GM12878 (cell line): ENCODE measurements around the gene OXT. TPM values are rescaled to one million over a fixed set of nuclear protein-coding genes. Genes with fewer than 3 reads are reported as not detected.

Experiments used
- ATAC-seq: fragments of 200-7000 bp; cut with Tn5 transposase; 3 replicates; pipeline ENCODE4 v1.9.1; 2020; ENCODE audit warnings: mild to moderate bottlenecking, moderate library complexity
- BruUV-seq: library from RNA; stranded (reverse); fragments of 400-500 nt; replicated peaks from 2 replicates; lab custom pipeline; 2021; lab: Mats Ljungman, UMichigan
- CTCF ChIA-PET: fragments of 300-600 bp; sonication (Branson Sonifier 250); formaldehyde crosslinking; extraction: SDS; loops from one replicate; lab custom pipeline; 2021; ENCODE audit warnings: inconsistent platforms; lab: Yijun Ruan, JAX
- POLR2A ChIA-PET: fragments of 350-600 bp; formaldehyde crosslinking; extraction: SDS; loops from one replicate; lab custom pipeline; 2021; ENCODE audit warnings: inconsistent platforms; lab: Charles Lee
- RAD21 ChIA-PET: fragments of 300-600 bp; sonication (Branson Sonifier 250); formaldehyde crosslinking; loops from one replicate; lab custom pipeline; 2023; ENCODE audit warnings: antibody characterized with exemption; ENCODE audit not compliant: unreplicated experiment; lab: Charles Lee
- SMC1A ChIA-PET: fragments of 300-600 bp; sonication (Branson Sonifier 250); formaldehyde crosslinking; loops from one replicate; lab custom pipeline; 2023; ENCODE audit not compliant: unreplicated experiment, uncharacterized antibody; lab: Charles Lee
- DNase-seq: peaks from one replicate; pipeline ENCODE4 v3.0.0-alpha.2; 2011; ENCODE audit warnings: low read depth, low spot score
- FAIRE-seq: peaks from 3 replicates; lab custom pipeline; 2011; peaks lifted over from hg19 to GRCh38; lab: Jason Lieb, UNC
- H2AFZ ChIP-seq: 2 replicates; pipeline ENCODE4 v1.6.0; 2011; ENCODE audit warnings: low read depth, low read length, control low read depth; ENCODE audit not compliant: control insufficient read depth
- H3K27ac ChIP-seq: 2 replicates; pipeline ENCODE4 v1.5.1; 2011; ENCODE audit warnings: control low read depth; ENCODE audit not compliant: control insufficient read depth, insufficient read depth
- H3K27me3 ChIP-seq, 2 experiments: replicated peaks in 1 of 2; 2 replicates each; pipeline versions ENCODE4 v1.6.0 to v1.6.1; 2011; ENCODE audit warnings: low read length in 1 of 2; ENCODE audit not compliant: control insufficient read depth in 2 of 2, insufficient read depth in 2 of 2
- H3K36me3 ChIP-seq, 2 experiments: 2 replicates each; pipeline ENCODE4 v1.5.1; 2011; ENCODE audit warnings: low read length in 1 of 2; ENCODE audit not compliant: control insufficient read depth in 2 of 2, insufficient read depth in 2 of 2
- H3K4me1 ChIP-seq: 2 replicates; pipeline ENCODE4 v1.6.1; 2011; ENCODE audit warnings: mild to moderate bottlenecking, low read length, moderate library complexity, mixed read lengths; ENCODE audit not compliant: control insufficient read depth, insufficient read depth
- H3K4me2 ChIP-seq: 2 replicates; pipeline ENCODE4 v1.6.0; 2011; ENCODE audit warnings: control low read depth; ENCODE audit not compliant: control insufficient read depth, insufficient read depth
- H3K4me3 ChIP-seq: fragments of 200-600 bp; sonication (generic); 2 replicates; pipeline ENCODE4 v1.5.1; 2016
- H3K79me2 ChIP-seq: 2 replicates; pipeline ENCODE4 v1.6.0; 2011; ENCODE audit warnings: low read length; ENCODE audit not compliant: control insufficient read depth, insufficient read depth
- H3K9ac ChIP-seq: 2 replicates; pipeline ENCODE4 v1.8.0; 2011; ENCODE audit warnings: low read length, control low read depth, mixed read lengths; ENCODE audit not compliant: control insufficient read depth, insufficient read depth
- H3K9me3 ChIP-seq: replicated peaks from 3 replicates; pipeline ENCODE4 v1.5.1; 2011; ENCODE audit warnings: mild to moderate bottlenecking, low read length; ENCODE audit not compliant: control insufficient read depth, insufficient read depth
- H4K20me1 ChIP-seq: 2 replicates; pipeline ENCODE4 v1.6.0; 2011; ENCODE audit not compliant: control insufficient read depth, insufficient read depth
- EP300 ChIP-seq, 2 experiments: fragments of 150-350 bp in 1 of 2; IDR thresholded peaks; 2 replicates each; pipeline ENCODE4 v1.6.1; 2011 to 2012; ENCODE audit warnings: low read depth in 2 of 2, low read length in 2 of 2, borderline replicate concordance in 1 of 2, improper control_type of control experiment in 1 of 2, inconsistent platforms in 1 of 2; ENCODE audit not compliant: control insufficient read depth in 1 of 2
- HDGF ChIP-seq: fragments of 450-650 bp; IDR thresholded peaks from 2 replicates; pipeline ENCODE4 v1.6.1; 2016; ENCODE audit warnings: antibody characterized with exemption
- MTA3 ChIP-seq: IDR thresholded peaks from 2 replicates; pipeline ENCODE4 v1.6.1; 2012; ENCODE audit warnings: low read length, inconsistent platforms, borderline replicate concordance
- NFYA ChIP-seq: IDR thresholded peaks from 2 replicates; pipeline ENCODE4 v1.6.1; 2011; ENCODE audit warnings: low read depth, mild to moderate bottlenecking, low read length, improper control_type of control experiment, borderline replicate concordance
- NR2C2 ChIP-seq: IDR thresholded peaks from 2 replicates; pipeline ENCODE4 v1.6.1; 2011; ENCODE audit warnings: borderline replicate concordance, low read depth; ENCODE audit not compliant: control insufficient read depth, insufficient read length
- PAX5 ChIP-seq: IDR thresholded peaks from 2 replicates; pipeline ENCODE4 v1.6.1; 2011; ENCODE audit warnings: low read depth, low read length, borderline replicate concordance
- PML ChIP-seq: IDR thresholded peaks from 2 replicates; pipeline ENCODE4 v1.6.1; 2012; ENCODE audit warnings: low read length, inconsistent platforms
- POLR2AphosphoS5 ChIP-seq: IDR thresholded peaks from 2 replicates; pipeline ENCODE4 v1.6.1; 2011; ENCODE audit warnings: mild to moderate bottlenecking, low read length, inconsistent platforms
- RCOR1 ChIP-seq: conservative IDR thresholded peaks from 2 replicates; pipeline ENCODE4 v1.6.1; 2012; ENCODE audit warnings: low read depth, low read length, improper control_type of control experiment
- STAT1 ChIP-seq: fragments of 450-650 bp; conservative IDR thresholded peaks from 2 replicates; pipeline ENCODE4 v1.6.1; 2014; ENCODE audit warnings: antibody characterized with exemption, mild to moderate bottlenecking
- SUZ12 ChIP-seq: fragments of 200-600 bp; sonication (generic); IDR thresholded peaks from one replicate; pipeline ENCODE4 v1.6.1; 2018; ENCODE audit warnings: antibody characterized with exemption, mild to moderate bottlenecking; ENCODE audit not compliant: unreplicated experiment
- ZNF217 ChIP-seq: fragments of 450-650 bp; IDR thresholded peaks from 2 replicates; pipeline ENCODE4 v1.6.1; 2017; ENCODE audit warnings: antibody characterized with exemption, mild to moderate bottlenecking
- WGBS: methylation state at CpG from one replicate; pipeline ENCODE4 v1.1.6; 2016; ENCODE audit warnings: low lambda C conversion rate; ENCODE audit not compliant: insufficient replicate concordance, insufficient coverage; ENCODE audit errors: missing lambda C conversion rate; 5-methylcytosine and 5-hydroxymethylcytosine counted together
- in situ Hi-C: fragments of 300-500 bp; cut with MboI; formaldehyde crosslinking; loops from 9 replicates; pipeline ENCODE4 v1.14.3; 2018; ENCODE audit warnings: mixed read lengths
- intact Hi-C: fragments of 100-400 bp; cut with micrococcal nuclease; formaldehyde crosslinking; loops from one replicate; pipeline ENCODE4 v1.14.2; 2022; ENCODE audit not compliant: unreplicated experiment
- polyA plus RNA-seq, 11 experiments: library from polyadenylated mRNA; depleted of rRNA in 4 of 11; unstranded in 6 of 11; stranded (reverse) in 5 of 11; fragments of >200 nt; fragmentation: Nextera tagmentation in 4 of 11; fragmentation: Illumina TruSeq in 1 of 11; extraction: Ambion mirVana in 4 of 11; extraction: Trizol in 1 of 11; gene quantifications; 1 replicate in 1 of 11; 2 replicates in 10 of 11; pipeline versions ENCODE4 v1.2.1 to v1.2.3, GENCODE V29; 2011 to 2016; ENCODE audit warnings: inconsistent platforms in 2 of 11, missing spikeins in 2 of 11, low read depth in 1 of 11
- total RNA-seq, 4 experiments: library from RNA; depleted of rRNA in 3 of 4; stranded (reverse); fragments of >200 nt in 3 of 4; fragmentation: Illumina TruSeq in 1 of 4; extraction: Trizol in 1 of 4; gene quantifications; 2 replicates each; pipeline versions ENCODE4 v1.2.1 to v1.2.3, GENCODE V29; 2013 to 2021

Gene OXT
- total and polyA plus RNA-seq, 10 of the 15 experiments (the other 5 are each of a cell fraction or from before 2014, with no cell fraction given): not detected

DNA sequence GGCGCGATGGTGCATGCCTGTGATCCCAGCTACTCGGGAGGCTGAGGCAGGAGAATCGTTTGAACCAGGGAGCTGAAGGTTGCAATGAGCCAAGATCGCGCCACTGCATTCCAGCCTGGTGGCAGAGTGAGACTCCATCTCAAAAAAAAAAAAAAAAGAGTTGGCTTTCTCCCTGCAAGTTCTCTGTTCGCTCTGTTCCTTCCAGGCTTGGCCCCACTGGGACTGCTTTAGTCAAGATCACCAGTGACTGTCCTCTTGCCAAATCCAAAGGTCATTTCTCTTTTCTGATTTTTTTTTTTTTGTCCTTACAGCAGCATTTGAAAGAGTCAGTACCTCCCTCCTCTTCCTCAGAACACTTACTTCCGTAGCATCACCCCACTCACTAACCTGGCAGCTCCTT lies 38.8 kb upstream of the OXT start:
- intact Hi-C loops (no loop called here), in situ Hi-C loops (no loop called here)
- TF ChIP-seq EP300 (IDR thresholded peaks at IDR 0.05; ENCODE audit: borderline replicate concordance in 1 of 2, control insufficient read depth in 1 of 2, low read depth in 2 of 2, low read length in 2 of 2) (no peak), ZNF217 (no peak), SUZ12 (no peak), PML (no peak), PAX5 (no peak), STAT1 (no peak), HDGF (no peak), NFYA (no peak), RCOR1 (no peak), MTA3 (no peak), NR2C2 (no peak), POLR2AphosphoS5 (no peak)
- FAIRE-seq (no peak), DNase-seq (no peak), ATAC-seq (no peak)
- peaks cover 14 to 18% of the 10 kb centered on the region in 2 experiments; a peak in 3 of 4 replicates for H3K36me3 ChIP-seq
- H3K4me2 ChIP-seq: no peak overlapping the region
- ChIA-PET SMC1A (no interaction called here), POLR2A (no interaction called here), CTCF (no interaction called here), RAD21 (no interaction called here)
- no peak overlapping the region for H2AFZ ChIP-seq
- no peak overlapping the region for H3K4me3 ChIP-seq
- H4K20me1 ChIP-seq: no peaks in the 10 kb centered on the region
- no peak overlapping the region for H3K9ac ChIP-seq
- no peaks in the 10 kb centered on the region for H3K4me1 ChIP-seq
- no peaks in the 10 kb centered on the region for H3K9me3 ChIP-seq
- H3K79me2 ChIP-seq: no peaks in the 10 kb centered on the region
- no TSS peak for BruUV-seq
- no peak overlapping the region for H3K27ac ChIP-seq
- WGBS: 95% methylated on average over 8 of the region's 8 CpGs
- no peaks in the 10 kb centered on the region for H3K27me3 ChIP-seq
